Activated CD8-positive, alpha-beta T cell treated with anti-CD3 and anti-CD28 coated beads for 36 hours (primary cell): ENCODE results near the gene CDC34. TPM values are rescaled to one million over a fixed set of nuclear protein-coding genes. Genes with fewer than 3 reads are reported as not detected.
"Not testable (repeated sequence)": the region's sequence is repeated elsewhere in the genome, so short reads cannot be mapped to it uniquely, and the experiment has no call there.

Experiments
- ATAC-seq: fragments of 200-7000 bp; cut with Tn5 transposase; one replicate; pipeline ENCODE4 v1.10.0; 2021; ENCODE audit warnings: mild to moderate bottlenecking, moderate library complexity
- CTCF ChIA-PET: fragments of 350-600 bp; sonication (Branson Sonifier 250); formaldehyde crosslinking; loops from one replicate; lab custom pipeline; 2021; ENCODE audit warnings: antibody characterized with exemption; lab: Charles Lee
- POLR2A ChIA-PET: fragments of 350-600 bp; sonication (Branson Sonifier 250); formaldehyde crosslinking; loops from one replicate; lab custom pipeline; 2021; ENCODE audit warnings: antibody characterized with exemption; lab: Charles Lee
- DNase-seq: peaks from one replicate; pipeline ENCODE4 v3.0.0-alpha.2; 2020
- H3K27ac Mint-ChIP-seq: one replicate; pipeline ENCODE4 v1.8.0; 2021; ENCODE audit warnings: mild to moderate bottlenecking, mixed read lengths
- H3K27me3 Mint-ChIP-seq: one replicate; pipeline ENCODE4 v1.8.0; 2021; ENCODE audit warnings: mixed read lengths
- H3K36me3 Mint-ChIP-seq: one replicate; pipeline ENCODE4 v1.8.0; 2021; ENCODE audit warnings: low read depth, mixed read lengths
- H3K4me1 Mint-ChIP-seq: one replicate; pipeline ENCODE4 v1.8.0; 2021; ENCODE audit warnings: low read depth, mixed read lengths
- H3K4me3 Mint-ChIP-seq: one replicate; pipeline ENCODE4 v1.8.0; 2021; ENCODE audit warnings: mild to moderate bottlenecking, moderate library complexity, mixed read lengths
- H3K9me3 Mint-ChIP-seq: one replicate; pipeline ENCODE4 v1.8.0; 2021; ENCODE audit warnings: mixed read lengths
- intact Hi-C: fragments of 100-400 bp; cut with micrococcal nuclease; formaldehyde crosslinking; loops from one replicate; pipeline ENCODE4 v1.10.0; 2022
- total RNA-seq, 2 experiments: library from RNA; stranded (reverse); gene quantifications; one replicate each; pipeline ENCODE4 v1.2.3, GENCODE V29; 2021
- TF ChIP-seq, protein P1 (sequence below): fragments of 200-600 bp; IDR thresholded peaks from one replicate; pipeline ENCODE4 v1.8.0; 2022; ENCODE audit warnings: antibody characterized with exemption, mild to moderate bottlenecking

The CDC34 gene
- total RNA-seq, 2 experiments from 2014 or later = 38.1 to 43.7 TPM

DNA sequence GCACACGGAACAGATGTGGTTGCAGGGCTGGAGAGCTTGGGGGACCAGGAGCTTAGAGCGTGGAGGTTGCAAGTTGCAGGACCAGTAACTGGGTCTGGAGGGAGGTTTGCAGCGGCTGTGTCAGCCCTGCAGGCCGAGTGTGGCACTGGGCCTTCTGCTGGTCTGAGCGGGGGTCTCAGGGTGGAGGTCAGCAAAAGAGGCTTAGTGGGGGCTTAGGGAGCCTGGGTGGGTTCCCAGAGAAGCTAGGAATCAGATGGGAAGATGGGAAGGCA is 52.3 kb downstream of the CDC34 start:
- ChIA-PET POLR2A (interaction anchor here (0.9 to 2.1 kb wide), 2 partner anchors 9 to 11 kb away, joined by 3 to 7 read pairs; partner anchors contain the start of gene BSG), CTCF (interaction anchor here (0.6 to 3.1 kb wide), 17 partner anchors 8 to 385 kb away, joined by 3 to 12 read pairs (median 4); partner anchors contain the start of genes BSG, CDC34 and POLRMT)
- intact Hi-C loops = loop anchor here (10.0 kb wide), 1 partner anchor 151 kb away; no protein-coding TSS in a partner anchor
- DNase-seq (no peak), ATAC-seq (no peak)
- Mint-ChIP-seq H3K4me3 (no peak overlapping the region), H3K4me1 (peaks cover 3% of the 10 kb centered on the region), H3K9me3 (no peaks in the 10 kb centered on the region), H3K27me3 (peaks cover 7% of the 10 kb centered on the region), H3K27ac (no peak overlapping the region), H3K36me3 (peaks cover 7% of the 10 kb centered on the region)
- TF ChIP-seq, protein P1, sequence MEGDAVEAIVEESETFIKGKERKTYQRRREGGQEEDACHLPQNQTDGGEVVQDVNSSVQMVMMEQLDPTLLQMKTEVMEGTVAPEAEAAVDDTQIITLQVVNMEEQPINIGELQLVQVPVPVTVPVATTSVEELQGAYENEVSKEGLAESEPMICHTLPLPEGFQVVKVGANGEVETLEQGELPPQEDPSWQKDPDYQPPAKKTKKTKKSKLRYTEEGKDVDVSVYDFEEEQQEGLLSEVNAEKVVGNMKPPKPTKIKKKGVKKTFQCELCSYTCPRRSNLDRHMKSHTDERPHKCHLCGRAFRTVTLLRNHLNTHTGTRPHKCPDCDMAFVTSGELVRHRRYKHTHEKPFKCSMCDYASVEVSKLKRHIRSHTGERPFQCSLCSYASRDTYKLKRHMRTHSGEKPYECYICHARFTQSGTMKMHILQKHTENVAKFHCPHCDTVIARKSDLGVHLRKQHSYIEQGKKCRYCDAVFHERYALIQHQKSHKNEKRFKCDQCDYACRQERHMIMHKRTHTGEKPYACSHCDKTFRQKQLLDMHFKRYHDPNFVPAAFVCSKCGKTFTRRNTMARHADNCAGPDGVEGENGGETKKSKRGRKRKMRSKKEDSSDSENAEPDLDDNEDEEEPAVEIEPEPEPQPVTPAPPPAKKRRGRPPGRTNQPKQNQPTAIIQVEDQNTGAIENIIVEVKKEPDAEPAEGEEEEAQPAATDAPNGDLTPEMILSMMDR = no peak

DNA sequence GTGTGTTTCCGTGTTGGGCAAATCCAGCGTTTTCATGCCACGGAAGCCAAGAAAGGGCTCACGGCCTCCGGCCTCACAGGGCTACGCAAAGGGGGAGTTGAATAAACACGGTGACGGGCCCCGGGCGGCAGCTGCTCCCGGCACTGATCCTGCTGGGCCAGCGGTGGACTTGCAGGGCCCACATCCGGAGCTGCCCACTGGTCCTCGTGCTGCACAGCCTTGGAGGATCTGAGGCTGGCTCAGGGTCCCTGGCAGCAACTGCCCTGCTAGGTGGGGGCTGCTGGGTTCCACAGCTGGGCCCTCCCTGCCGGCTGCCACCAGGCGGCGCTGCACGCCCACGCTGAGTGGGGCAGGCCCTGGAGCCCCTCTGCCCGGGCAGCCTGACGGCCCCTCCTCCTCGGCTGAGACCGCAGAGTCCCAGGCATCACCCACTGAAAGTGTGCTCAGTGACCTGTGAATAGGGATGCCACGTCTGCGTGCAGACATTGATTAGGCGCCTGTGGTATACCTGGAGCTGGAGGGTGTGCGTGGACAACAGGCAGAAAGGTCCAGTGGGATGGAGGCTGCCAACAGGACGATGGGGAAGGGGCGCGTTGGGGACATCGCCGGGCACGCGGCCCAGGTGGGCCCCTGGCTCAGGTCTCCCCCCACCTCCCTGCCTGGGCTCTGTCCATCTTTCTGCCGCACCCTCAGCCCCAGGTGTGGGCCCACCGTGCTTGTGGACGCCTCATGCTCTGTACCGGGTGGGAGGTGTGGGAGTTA is 52.9 kb downstream of the CDC34 start:
- no peak overlapping the region for H3K27ac Mint-ChIP-seq
- peak; percentile 69 for ATAC-seq
- no peaks in the 10 kb centered on the region for H3K9me3 Mint-ChIP-seq
- POLR2A ChIA-PET = interaction anchor here (0.9 to 2.1 kb wide), 2 partner anchors 10 to 12 kb away, joined by 3 to 7 read pairs; partner anchors contain the start of gene BSG
- TF ChIP-seq, protein P1 = peak; percentile 98
- peaks cover 5% of the 10 kb centered on the region for H3K4me1 Mint-ChIP-seq
- peaks cover 7% of the 10 kb centered on the region for H3K36me3 Mint-ChIP-seq
- H3K4me3 Mint-ChIP-seq = no peak overlapping the region
- H3K27me3 Mint-ChIP-seq = peaks cover 10% of the 10 kb centered on the region
- DNase-seq = peak; percentile 69
- CTCF ChIA-PET = interaction anchor here (0.6 to 3.1 kb wide), 19 partner anchors 8 to 385 kb away, joined by 3 to 12 read pairs (median 4); partner anchors contain the start of genes BSG, CDC34 and POLRMT
- intact Hi-C loops = loop anchor here (10.0 kb wide), 1 partner anchor 150 kb away; no protein-coding TSS in a partner anchor

DNA sequence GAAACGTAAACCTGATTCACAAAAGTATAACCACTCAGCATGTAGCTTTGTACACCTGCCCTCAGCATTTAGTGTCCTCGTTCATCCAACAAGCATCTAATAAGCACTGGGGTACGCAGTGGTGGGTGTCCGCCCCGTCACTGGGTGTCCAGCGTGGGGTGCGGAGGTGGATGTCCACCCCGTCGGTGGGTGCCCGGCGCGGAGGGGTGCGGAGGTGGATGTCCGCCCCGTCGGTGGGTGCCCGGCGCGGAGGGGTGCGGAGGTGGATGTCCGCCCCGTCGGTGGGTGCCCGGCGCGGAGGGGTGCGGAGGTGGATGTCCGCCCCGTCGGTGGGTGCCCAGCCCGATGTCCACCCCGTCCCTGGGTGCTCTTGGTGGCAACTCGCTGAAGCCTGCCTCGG is 53.6 kb downstream of the CDC34 start:
- not testable (repeated sequence) for DNase-seq, H3K4me3 Mint-ChIP-seq, H3K36me3 Mint-ChIP-seq, H3K4me1 Mint-ChIP-seq, H3K9me3 Mint-ChIP-seq, ATAC-seq, H3K27me3 Mint-ChIP-seq, H3K27ac Mint-ChIP-seq
- CTCF ChIA-PET = interaction anchor here (1.0 to 3.1 kb wide), 7 partner anchors 9 to 152 kb away, joined by 3 to 12 read pairs (median 3); no protein-coding TSS in a partner anchor
- intact Hi-C loops = loop anchor here (10.0 kb wide), 1 partner anchor 150 kb away; no protein-coding TSS in a partner anchor
- POLR2A ChIA-PET = interaction anchor here (0.6 to 1.8 kb wide), 2 partner anchors 10 to 24 kb away, joined by 3 to 8 read pairs; no protein-coding TSS in a partner anchor

GRCh38 chr19:585551-586110 is 54.1 kb downstream of the CDC34 start:
- POLR2A ChIA-PET = interaction anchor here (0.6 to 1.8 kb wide), 2 partner anchors 11 to 24 kb away, joined by 3 to 8 read pairs; no protein-coding TSS in a partner anchor
- no peak for ATAC-seq
- TF ChIP-seq, protein P1 = no peak
- H3K27me3 Mint-ChIP-seq = peaks cover 11% of the 10 kb centered on the region
- H3K4me1 Mint-ChIP-seq = peaks cover 5% of the 10 kb centered on the region
- peaks cover 7% of the 10 kb centered on the region for H3K36me3 Mint-ChIP-seq
- CTCF ChIA-PET = interaction anchor here (1.0 to 3.1 kb wide), 5 partner anchors 9 to 152 kb away, joined by 3 to 12 read pairs (median 3); no protein-coding TSS in a partner anchor
- H3K9me3 Mint-ChIP-seq = no peaks in the 10 kb centered on the region
- H3K27ac Mint-ChIP-seq = no peak overlapping the region
- intact Hi-C loops = loop anchor here (10.0 kb wide), 1 partner anchor 149 kb away; no protein-coding TSS in a partner anchor
- H3K4me3 Mint-ChIP-seq = no peak overlapping the region
- DNase-seq = no peak

DNA sequence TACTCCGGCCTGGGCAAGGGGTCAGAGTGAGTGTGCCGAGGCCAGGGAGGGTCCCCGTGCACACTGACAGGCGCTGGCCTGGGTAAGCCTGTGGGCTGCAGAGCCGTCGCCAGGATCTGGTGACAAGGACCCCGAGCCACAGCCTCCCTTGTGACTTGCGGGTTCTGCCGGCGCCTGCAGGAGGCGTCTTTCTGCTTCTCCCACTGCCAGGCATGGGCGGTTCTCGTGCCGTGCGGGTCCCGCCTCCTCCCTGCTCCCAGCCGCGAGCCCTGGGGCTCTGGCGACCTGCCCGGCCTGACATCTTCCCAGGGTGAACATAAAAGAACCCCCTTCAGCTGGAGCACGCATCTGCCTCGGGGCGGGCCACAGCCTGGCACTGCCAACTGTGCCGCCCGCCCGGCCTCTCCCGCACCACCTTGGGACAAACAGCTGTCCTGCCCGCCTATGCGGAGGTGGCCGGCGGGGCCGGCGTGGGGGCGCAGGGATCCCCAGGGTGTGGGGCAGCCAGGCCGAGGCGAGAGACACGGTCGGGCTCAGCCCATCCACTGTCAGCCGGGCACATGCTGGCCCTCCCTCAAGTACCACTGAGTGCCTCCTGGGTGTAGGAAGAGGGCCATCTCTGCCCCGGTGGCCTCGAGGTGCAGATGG is 56.7 kb downstream of the CDC34 start:
- Mint-ChIP-seq H3K9me3 (no peaks in the 10 kb centered on the region), H3K4me1 (peaks cover 5% of the 10 kb centered on the region), H3K4me3 (no peak overlapping the region), H3K27me3 (peaks cover 21% of the 10 kb centered on the region), H3K27ac (no peak overlapping the region), H3K36me3 (no peaks in the 10 kb centered on the region)
- peak; percentile 84 for DNase-seq
- TF ChIP-seq, protein P1 = peak; percentile 58
- intact Hi-C loops = loop anchor here (10.0 kb wide), 1 partner anchor 147 kb away; no protein-coding TSS in a partner anchor
- ChIA-PET CTCF (interaction anchor here (0.8 to 1.0 kb wide), 3 partner anchors 10 to 72 kb away, joined by 3 to 4 read pairs (median 3); no protein-coding TSS in a partner anchor), POLR2A (interaction anchor here (1.1 kb wide), 1 partner anchor 44 kb away, joined by 3 read pairs; no protein-coding TSS in a partner anchor)
- peak; percentile 80 for ATAC-seq
